OCI-LY3 (cell line): ENCODE measurements around the gene EN1.

Experiments
- H2AFZ ChIP-seq: fragments of 200-600, 300-600 bp; shearing (Covaris generic); 2 replicates; pipeline ENCODE4 v1.6.0; 2014; ENCODE audit warnings: antibody characterized with exemption, low read depth, low read length
- H3K27ac ChIP-seq: fragments of 200-600, 300-600 bp; sonication (generic); 2 replicates; pipeline ENCODE4 v1.5.1; 2014; ENCODE audit warnings: mild to moderate bottlenecking, low read length, moderate library complexity, mixed read lengths
- H3K27me3 ChIP-seq: fragments of 200-600, 300-600 bp; sonication (generic); 2 replicates; pipeline ENCODE4 v1.6.1; 2014; ENCODE audit warnings: low read depth, low read length, mixed read lengths
- H3K36me3 ChIP-seq: fragments of 200-600, 300-600 bp; sonication (generic); replicated peaks from 2 replicates; pipeline ENCODE3; 2014; ENCODE audit warnings: low read depth, low read length, mixed read lengths
- H3K4me1 ChIP-seq: fragments of 300-600, 200-600 bp; sonication (generic); 2 replicates; pipeline ENCODE4 v1.6.1; 2014; ENCODE audit warnings: low read length, mixed read lengths
- H3K4me2 ChIP-seq: fragments of 200-600, 300-600 bp; sonication (generic); 2 replicates; pipeline ENCODE4 v1.6.1; 2014; ENCODE audit warnings: low read length, mixed read lengths
- H3K4me3 ChIP-seq: fragments of 300-600, 200-600 bp; sonication (generic); 2 replicates; pipeline ENCODE4 v1.5.1; 2014; ENCODE audit warnings: antibody characterized with exemption, mild to moderate bottlenecking, low read length, moderate library complexity
- H3K79me2 ChIP-seq: fragments of 300-600, 200-600 bp; shearing (Covaris generic); 2 replicates; pipeline ENCODE4 v1.6.1; 2014; ENCODE audit warnings: mild to moderate bottlenecking, low read length, mixed read lengths
- H3K9ac ChIP-seq: fragments of 300-600, 200-600 bp; shearing (Covaris generic); 2 replicates; pipeline ENCODE4 v1.6.0; 2014; ENCODE audit warnings: mild to moderate bottlenecking, low read length, moderate library complexity
- H3K9me3 ChIP-seq: fragments of 200-600, 300-600 bp; shearing (Covaris generic); 2 replicates; pipeline ENCODE4 v1.6.1; 2014; ENCODE audit warnings: low read length, mixed read lengths; ENCODE audit not compliant: insufficient read depth
- H4K20me1 ChIP-seq: fragments of 200-600, 300-600 bp; sonication (generic); 2 replicates; pipeline ENCODE4 v1.6.1; 2016; ENCODE audit warnings: low read length, mixed read lengths; ENCODE audit not compliant: insufficient read depth
- CTCF ChIP-seq: fragments of 200-600, 300-600 bp; sonication (generic); IDR thresholded peaks from 2 replicates; pipeline ENCODE4 v1.5.1; 2014; ENCODE audit warnings: antibody characterized with exemption, low read length, low read depth
- EZH2phosphoT487 ChIP-seq: fragments of 200-600 bp; shearing (Covaris generic); IDR thresholded peaks from 2 replicates; pipeline ENCODE4 v1.6.1; 2018; ENCODE audit warnings: antibody characterized with exemption, mixed run types, low read depth

The EN1 gene

DNA sequence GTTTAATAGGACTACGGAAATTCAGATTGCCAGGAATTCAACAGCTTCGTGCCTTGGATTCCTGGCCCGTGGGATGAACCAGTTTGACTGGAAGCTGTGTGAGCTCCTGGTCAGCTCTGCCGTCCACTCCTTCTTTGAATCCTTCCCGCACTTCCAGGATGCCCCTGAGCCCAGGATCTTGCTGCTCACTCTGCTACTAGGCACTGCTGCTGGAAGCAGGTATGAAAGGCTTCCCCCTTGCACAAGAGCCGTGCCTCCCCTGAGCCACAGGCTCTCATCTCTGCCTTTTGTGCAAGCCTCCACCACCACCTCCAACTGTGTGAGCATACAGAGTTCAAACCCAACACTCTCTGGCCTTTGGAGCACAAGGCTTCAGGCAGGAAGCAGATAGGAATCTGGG, 34.9 kb downstream of the EN1 start:
- Histone ChIP-seq H3K27me3 (peaks cover 24% of the 10 kb centered on the region), H3K4me3 (no peak overlapping the region), H3K79me2 (no peaks in the 10 kb centered on the region), H3K36me3 (no peaks in the 10 kb centered on the region), H3K9ac (no peak overlapping the region), H3K4me1 (no peaks in the 10 kb centered on the region), H3K9me3 (no peaks in the 10 kb centered on the region), H2AFZ (no peak overlapping the region), H3K27ac (no peak overlapping the region), H4K20me1 (no peaks in the 10 kb centered on the region), H3K4me2 (no peak overlapping the region)
- TF ChIP-seq CTCF: no peak
- no peak for TF ChIP-seq EZH2phosphoT487

DNA sequence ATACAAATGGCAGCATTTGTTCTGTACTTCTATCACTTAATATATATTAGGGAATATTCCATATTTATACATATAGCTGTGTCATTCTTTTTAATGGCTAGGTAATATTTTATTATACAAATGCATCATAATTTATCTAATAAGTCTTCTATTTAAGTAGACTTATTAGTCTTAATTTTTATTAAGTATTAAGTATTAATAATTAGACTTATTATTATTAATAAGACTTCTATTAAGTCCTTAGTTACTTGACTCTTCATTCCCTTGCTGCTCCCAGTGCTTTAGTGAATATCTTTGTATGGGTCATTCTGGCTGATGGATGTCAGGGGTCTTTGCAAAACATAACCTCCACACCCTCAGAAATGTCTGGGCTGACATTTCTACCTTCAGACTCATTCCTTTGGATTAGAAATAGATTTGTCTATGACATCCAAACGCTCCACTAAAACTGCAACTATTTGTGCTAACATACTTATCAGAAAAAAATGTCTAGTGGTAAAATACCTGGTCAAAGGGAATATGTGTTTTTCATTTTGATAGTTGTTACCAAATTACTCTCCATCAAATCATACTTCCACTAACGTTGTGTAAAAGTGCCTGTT, 35.8 kb downstream of the EN1 start:
- Histone ChIP-seq H3K4me2 (no peak overlapping the region), H2AFZ (no peak overlapping the region), H3K4me1 (no peaks in the 10 kb centered on the region), H3K27ac (no peak overlapping the region), H3K9ac (no peak overlapping the region), H4K20me1 (no peaks in the 10 kb centered on the region), H3K79me2 (no peaks in the 10 kb centered on the region), H3K4me3 (no peak overlapping the region), H3K9me3 (no peaks in the 10 kb centered on the region), H3K36me3 (no peaks in the 10 kb centered on the region), H3K27me3 (peaks cover 18% of the 10 kb centered on the region)
- no peak for TF ChIP-seq CTCF

DNA sequence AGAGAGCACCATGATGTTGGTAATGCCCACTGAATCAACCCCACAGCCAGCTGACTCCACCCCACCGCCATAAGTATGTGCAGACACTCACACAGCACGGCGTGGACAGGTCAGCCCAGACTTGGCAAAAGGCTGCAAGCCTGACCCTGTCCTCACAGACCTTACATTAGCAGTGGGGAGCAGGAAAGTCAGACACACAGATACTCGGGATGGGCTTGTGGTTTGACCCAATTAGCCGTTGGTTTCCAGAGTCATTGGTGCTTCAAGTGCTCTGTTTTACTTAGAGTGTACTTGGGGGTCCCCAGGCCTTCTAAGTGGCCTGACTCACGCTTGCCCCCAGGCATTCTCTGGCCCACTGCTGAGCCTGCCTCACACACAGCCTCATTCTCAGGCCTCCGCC, 36.7 kb downstream of the EN1 start:
- peaks cover 18% of the 10 kb centered on the region for H3K27me3 ChIP-seq
- no peaks in the 10 kb centered on the region for H3K79me2 ChIP-seq
- H3K27ac ChIP-seq: no peak overlapping the region
- no peak overlapping the region for H2AFZ ChIP-seq
- H4K20me1 ChIP-seq: no peaks in the 10 kb centered on the region
- TF ChIP-seq EZH2phosphoT487 (no peak), CTCF (no peak)
- no peak overlapping the region for H3K4me3 ChIP-seq
- H3K36me3 ChIP-seq: no peaks in the 10 kb centered on the region
- H3K9ac ChIP-seq: no peak overlapping the region
- no peak overlapping the region for H3K4me2 ChIP-seq
- no peaks in the 10 kb centered on the region for H3K4me1 ChIP-seq
- H3K9me3 ChIP-seq: no peaks in the 10 kb centered on the region

DNA sequence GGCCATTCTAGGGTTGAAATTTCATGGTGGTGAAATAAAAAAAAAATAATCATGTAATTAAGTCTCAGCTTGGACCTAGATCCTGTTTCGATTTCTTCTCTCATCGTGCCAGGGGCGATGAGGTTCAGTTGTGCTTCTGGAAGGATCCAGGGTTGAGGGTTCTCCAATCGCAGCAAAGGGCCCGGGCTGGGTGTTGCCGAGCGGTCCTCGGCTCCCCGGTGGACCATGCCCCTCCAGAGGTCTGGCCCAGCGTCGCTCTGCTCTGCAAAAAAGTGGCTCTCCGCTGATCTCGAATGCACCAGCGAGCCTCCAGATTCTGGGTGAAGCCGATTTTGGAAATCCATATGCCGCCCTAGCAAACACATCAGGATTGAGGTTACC, 39.0 kb downstream of the EN1 start:
- Histone ChIP-seq H3K9ac (no peak overlapping the region), H3K4me2 (no peak overlapping the region), H3K27ac (no peak overlapping the region)

More for the DNA sequence above, 39.0 kb downstream of the EN1 start:
- Histone ChIP-seq H3K36me3 (no peaks in the 10 kb centered on the region), H2AFZ (no peak overlapping the region), H3K4me1 (no peaks in the 10 kb centered on the region), H3K79me2 (no peaks in the 10 kb centered on the region), H3K27me3 (peaks cover 18% of the 10 kb centered on the region), H4K20me1 (no peaks in the 10 kb centered on the region), H3K9me3 (no peaks in the 10 kb centered on the region), H3K4me3 (no peak overlapping the region)
- TF ChIP-seq EZH2phosphoT487 (no peak), CTCF (no peak)
